HepG2 (cell line): ENCODE results near the gene BCAS3. TPM values are rescaled to one million over a fixed set of nuclear protein-coding genes. Genes with fewer than 3 reads are reported as not detected.

Experiments used
- ARNT2 ChIP-seq: sonication (generic); formaldehyde crosslinking; IDR thresholded peaks from 2 replicates; pipeline ENCODE4 v1.8.0; 2022; ENCODE audit warnings: mild to moderate bottlenecking, low read depth, missing genetic modification reagents, moderate library complexity
- CCDC6 ChIP-seq: sonication (generic); formaldehyde crosslinking; IDR thresholded peaks from 2 replicates; pipeline ENCODE4 v1.8.1; 2022; ENCODE audit warnings: mild to moderate bottlenecking, missing genetic modification reagents, moderate library complexity
- GTF2F1 ChIP-seq: fragments of 150-350 bp; IDR thresholded peaks from 2 replicates; pipeline ENCODE4 v1.6.1; 2014; ENCODE audit warnings: low read length
- REPIN1 ChIP-seq: sonication (generic); formaldehyde crosslinking; IDR thresholded peaks from 2 replicates; pipeline ENCODE4 v1.8.0; 2022; ENCODE audit warnings: missing genetic modification reagents, low read depth, mild to moderate bottlenecking, borderline replicate concordance
- ZNF33B ChIP-seq: sonication (generic); formaldehyde crosslinking; IDR thresholded peaks from 2 replicates; pipeline ENCODE4 v1.5.1; 2020; ENCODE audit warnings: mild to moderate bottlenecking, missing genetic modification reagents
- ZNF746 ChIP-seq: sonication (generic); formaldehyde crosslinking; IDR thresholded peaks from 2 replicates; pipeline ENCODE4 v1.8.0; 2022; ENCODE audit warnings: mild to moderate bottlenecking, missing genetic modification reagents
- ZSCAN22 ChIP-seq: sonication (generic); formaldehyde crosslinking; IDR thresholded peaks from 2 replicates; pipeline ENCODE4 v1.4.0; 2020; ENCODE audit warnings: mild to moderate bottlenecking, missing genetic modification reagents
- polyA plus RNA-seq, 8 experiments: library from polyadenylated mRNA; depleted of rRNA in 3 of 8; stranded (reverse) in 7 of 8; unstranded in 1 of 8; fragments of >200 nt; fragmentation: Illumina TruSeq in 4 of 8; extraction: Trizol in 4 of 8; gene quantifications; 2 replicates each; pipeline versions ENCODE4 v1.2.1 to v1.2.3, GENCODE V29; 2011 to 2016; ENCODE audit warnings: low read depth in 4 of 8, missing spikeins in 1 of 8, mixed read lengths in 1 of 8; ENCODE audit not compliant: insufficient read depth in 1 of 8
- total RNA-seq, 5 experiments: library from RNA; depleted of rRNA; stranded (reverse); fragments of >200 nt; fragmentation: Illumina TruSeq; extraction: Trizol; gene quantifications; 2 replicates each; pipeline ENCODE4 v1.2.3, GENCODE V29; 2016; ENCODE audit warnings: low read depth in 1 of 5
- TF ChIP-seq, protein P1 (sequence below): sonication (generic); formaldehyde crosslinking; conservative IDR thresholded peaks from 2 replicates; pipeline ENCODE4 v1.5.0; 2020; ENCODE audit warnings: missing genetic modification reagents
- TF ChIP-seq, protein P2 (sequence below): sonication (generic); formaldehyde crosslinking; IDR thresholded peaks from 2 replicates; pipeline ENCODE4 v1.4.0; 2020; ENCODE audit warnings: mild to moderate bottlenecking, missing genetic modification reagents, borderline replicate concordance
- TF ChIP-seq, protein P3 (sequence below): sonication (generic); formaldehyde crosslinking; conservative IDR thresholded peaks from 2 replicates; pipeline ENCODE4 v1.8.0; 2022; ENCODE audit warnings: missing genetic modification reagents
- TF ChIP-seq, protein P4 (sequence below): sonication (generic); formaldehyde crosslinking; IDR thresholded peaks from 2 replicates; pipeline ENCODE4 v1.5.0; 2020; ENCODE audit warnings: missing genetic modification reagents
- TF ChIP-seq, protein P5 (sequence below), 2 experiments: IDR thresholded peaks; 2 replicates each; pipeline ENCODE4 v1.6.1; 2011 to 2012; ENCODE audit warnings: low read length in 2 of 2, borderline replicate concordance in 1 of 2, low read depth in 1 of 2, mild to moderate bottlenecking in 1 of 2, moderate library complexity in 1 of 2
- TF ChIP-seq, protein P6 (sequence below): IDR thresholded peaks from 2 replicates; pipeline ENCODE4 v1.6.1; 2018; ENCODE audit warnings: missing genetic modification reagents
- TF ChIP-seq, protein P7 (sequence below): sonication (generic); formaldehyde crosslinking; IDR thresholded peaks from 2 replicates; pipeline ENCODE4 v1.8.0; 2022; ENCODE audit warnings: mild to moderate bottlenecking, missing genetic modification reagents, moderate library complexity

BCAS3 gene
- total and polyA plus RNA-seq, 2 of the 13 experiments (the other 11 are each of a cell fraction or from before 2014, with no cell fraction given), result 10.7 to 11.2 TPM

DNA sequence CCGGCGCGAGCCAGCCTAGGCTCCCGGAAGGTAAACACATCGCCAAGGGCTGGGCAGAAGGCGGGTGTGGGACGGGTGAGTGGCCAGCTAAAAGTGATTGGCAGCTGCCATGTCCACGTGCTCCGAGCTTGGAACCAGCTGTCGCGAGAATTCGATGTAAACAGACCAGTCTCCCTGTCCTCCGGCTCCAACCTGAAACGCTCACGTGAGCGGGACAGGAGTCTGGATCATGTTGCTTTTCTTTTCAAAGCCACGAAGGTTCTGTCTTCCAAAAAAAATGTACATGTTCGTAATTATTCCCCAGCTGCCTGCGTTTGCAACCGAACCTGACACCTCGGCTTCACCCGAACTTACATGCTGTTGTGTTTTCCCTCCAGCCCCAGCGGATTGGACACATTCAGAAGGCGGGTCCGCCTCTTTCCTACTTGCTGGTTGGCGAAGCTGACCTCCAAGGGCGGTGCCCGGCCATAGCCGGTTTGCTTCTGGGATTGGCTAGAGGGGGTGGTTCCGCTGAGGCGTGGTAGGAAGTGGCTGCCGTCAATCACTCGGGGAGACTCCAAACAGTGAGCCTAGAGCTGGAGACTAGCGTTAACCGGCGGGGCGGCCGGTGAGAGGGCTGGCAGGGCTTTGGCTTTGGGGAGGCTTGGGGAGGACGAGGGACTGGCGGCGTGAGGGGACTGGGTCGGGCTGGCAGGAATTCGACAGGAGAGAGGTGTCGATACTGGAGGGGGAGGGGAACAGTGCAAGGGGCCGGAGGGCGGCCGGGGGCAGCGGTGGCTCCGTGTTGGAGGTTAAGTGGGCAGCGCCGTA, at the start of gene BCAS3 (continued):
- TF ChIP-seq GTF2F1, result no peak
- TF ChIP-seq ZNF746 (CRISPR knock-in tag), result no peak
- TF ChIP-seq, protein P1, sequence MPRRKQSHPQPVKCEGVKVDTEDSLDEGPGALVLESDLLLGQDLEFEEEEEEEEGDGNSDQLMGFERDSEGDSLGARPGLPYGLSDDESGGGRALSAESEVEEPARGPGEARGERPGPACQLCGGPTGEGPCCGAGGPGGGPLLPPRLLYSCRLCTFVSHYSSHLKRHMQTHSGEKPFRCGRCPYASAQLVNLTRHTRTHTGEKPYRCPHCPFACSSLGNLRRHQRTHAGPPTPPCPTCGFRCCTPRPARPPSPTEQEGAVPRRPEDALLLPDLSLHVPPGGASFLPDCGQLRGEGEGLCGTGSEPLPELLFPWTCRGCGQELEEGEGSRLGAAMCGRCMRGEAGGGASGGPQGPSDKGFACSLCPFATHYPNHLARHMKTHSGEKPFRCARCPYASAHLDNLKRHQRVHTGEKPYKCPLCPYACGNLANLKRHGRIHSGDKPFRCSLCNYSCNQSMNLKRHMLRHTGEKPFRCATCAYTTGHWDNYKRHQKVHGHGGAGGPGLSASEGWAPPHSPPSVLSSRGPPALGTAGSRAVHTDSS (CRISPR knock-in tag), result no peak
- peak; percentile 90 for TF ChIP-seq ARNT2 (CRISPR knock-in tag)
- TF ChIP-seq, protein P2, sequence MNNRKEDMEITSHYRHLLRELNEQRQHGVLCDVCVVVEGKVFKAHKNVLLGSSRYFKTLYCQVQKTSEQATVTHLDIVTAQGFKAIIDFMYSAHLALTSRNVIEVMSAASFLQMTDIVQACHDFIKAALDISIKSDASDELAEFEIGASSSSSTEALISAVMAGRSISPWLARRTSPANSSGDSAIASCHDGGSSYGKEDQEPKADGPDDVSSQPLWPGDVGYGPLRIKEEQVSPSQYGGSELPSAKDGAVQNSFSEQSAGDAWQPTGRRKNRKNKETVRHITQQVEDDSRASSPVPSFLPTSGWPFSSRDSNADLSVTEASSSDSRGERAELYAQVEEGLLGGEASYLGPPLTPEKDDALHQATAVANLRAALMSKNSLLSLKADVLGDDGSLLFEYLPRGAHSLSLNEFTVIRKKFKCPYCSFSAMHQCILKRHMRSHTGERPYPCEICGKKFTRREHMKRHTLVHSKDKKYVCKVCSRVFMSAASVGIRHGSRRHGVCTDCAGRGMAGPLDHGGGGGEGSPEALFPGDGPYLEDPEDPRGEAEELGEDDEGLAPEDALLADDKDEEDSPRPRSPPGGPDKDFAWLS, result no peak; the same call in 1 of the 2 replicates
- TF ChIP-seq, protein P3, sequence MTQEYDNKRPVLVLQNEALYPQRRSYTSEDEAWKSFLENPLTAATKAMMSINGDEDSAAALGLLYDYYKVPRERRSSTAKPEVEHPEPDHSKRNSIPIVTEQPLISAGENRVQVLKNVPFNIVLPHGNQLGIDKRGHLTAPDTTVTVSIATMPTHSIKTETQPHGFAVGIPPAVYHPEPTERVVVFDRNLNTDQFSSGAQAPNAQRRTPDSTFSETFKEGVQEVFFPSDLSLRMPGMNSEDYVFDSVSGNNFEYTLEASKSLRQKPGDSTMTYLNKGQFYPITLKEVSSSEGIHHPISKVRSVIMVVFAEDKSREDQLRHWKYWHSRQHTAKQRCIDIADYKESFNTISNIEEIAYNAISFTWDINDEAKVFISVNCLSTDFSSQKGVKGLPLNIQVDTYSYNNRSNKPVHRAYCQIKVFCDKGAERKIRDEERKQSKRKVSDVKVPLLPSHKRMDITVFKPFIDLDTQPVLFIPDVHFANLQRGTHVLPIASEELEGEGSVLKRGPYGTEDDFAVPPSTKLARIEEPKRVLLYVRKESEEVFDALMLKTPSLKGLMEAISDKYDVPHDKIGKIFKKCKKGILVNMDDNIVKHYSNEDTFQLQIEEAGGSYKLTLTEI, result no peak
- TF ChIP-seq CCDC6 (CRISPR knock-in tag), result no peak; the same call in 1 of the 2 replicates
- peak; percentile 69; the same call in 1 of the 2 replicates for TF ChIP-seq ZNF33B (CRISPR knock-in tag)
- TF ChIP-seq, protein P4, sequence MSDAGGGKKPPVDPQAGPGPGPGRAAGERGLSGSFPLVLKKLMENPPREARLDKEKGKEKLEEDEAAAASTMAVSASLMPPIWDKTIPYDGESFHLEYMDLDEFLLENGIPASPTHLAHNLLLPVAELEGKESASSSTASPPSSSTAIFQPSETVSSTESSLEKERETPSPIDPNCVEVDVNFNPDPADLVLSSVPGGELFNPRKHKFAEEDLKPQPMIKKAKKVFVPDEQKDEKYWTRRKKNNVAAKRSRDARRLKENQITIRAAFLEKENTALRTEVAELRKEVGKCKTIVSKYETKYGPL (CRISPR knock-in tag), result no peak
- peak; percentile 69; the same call in 1 of the 2 replicates for TF ChIP-seq ZSCAN22 (CRISPR knock-in tag)
- TF ChIP-seq, protein P5, sequence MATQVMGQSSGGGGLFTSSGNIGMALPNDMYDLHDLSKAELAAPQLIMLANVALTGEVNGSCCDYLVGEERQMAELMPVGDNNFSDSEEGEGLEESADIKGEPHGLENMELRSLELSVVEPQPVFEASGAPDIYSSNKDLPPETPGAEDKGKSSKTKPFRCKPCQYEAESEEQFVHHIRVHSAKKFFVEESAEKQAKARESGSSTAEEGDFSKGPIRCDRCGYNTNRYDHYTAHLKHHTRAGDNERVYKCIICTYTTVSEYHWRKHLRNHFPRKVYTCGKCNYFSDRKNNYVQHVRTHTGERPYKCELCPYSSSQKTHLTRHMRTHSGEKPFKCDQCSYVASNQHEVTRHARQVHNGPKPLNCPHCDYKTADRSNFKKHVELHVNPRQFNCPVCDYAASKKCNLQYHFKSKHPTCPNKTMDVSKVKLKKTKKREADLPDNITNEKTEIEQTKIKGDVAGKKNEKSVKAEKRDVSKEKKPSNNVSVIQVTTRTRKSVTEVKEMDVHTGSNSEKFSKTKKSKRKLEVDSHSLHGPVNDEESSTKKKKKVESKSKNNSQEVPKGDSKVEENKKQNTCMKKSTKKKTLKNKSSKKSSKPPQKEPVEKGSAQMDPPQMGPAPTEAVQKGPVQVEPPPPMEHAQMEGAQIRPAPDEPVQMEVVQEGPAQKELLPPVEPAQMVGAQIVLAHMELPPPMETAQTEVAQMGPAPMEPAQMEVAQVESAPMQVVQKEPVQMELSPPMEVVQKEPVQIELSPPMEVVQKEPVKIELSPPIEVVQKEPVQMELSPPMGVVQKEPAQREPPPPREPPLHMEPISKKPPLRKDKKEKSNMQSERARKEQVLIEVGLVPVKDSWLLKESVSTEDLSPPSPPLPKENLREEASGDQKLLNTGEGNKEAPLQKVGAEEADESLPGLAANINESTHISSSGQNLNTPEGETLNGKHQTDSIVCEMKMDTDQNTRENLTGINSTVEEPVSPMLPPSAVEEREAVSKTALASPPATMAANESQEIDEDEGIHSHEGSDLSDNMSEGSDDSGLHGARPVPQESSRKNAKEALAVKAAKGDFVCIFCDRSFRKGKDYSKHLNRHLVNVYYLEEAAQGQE (IDR thresholded peaks at IDR 0.05; ENCODE audit: borderline replicate concordance in 1 of 2, low read depth in 1 of 2, low read length in 2 of 2), result no peak
- TF ChIP-seq, protein P6, sequence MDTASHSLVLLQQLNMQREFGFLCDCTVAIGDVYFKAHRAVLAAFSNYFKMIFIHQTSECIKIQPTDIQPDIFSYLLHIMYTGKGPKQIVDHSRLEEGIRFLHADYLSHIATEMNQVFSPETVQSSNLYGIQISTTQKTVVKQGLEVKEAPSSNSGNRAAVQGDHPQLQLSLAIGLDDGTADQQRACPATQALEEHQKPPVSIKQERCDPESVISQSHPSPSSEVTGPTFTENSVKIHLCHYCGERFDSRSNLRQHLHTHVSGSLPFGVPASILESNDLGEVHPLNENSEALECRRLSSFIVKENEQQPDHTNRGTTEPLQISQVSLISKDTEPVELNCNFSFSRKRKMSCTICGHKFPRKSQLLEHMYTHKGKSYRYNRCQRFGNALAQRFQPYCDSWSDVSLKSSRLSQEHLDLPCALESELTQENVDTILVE (CRISPR knock-in tag), result peak; percentile 95
- TF ChIP-seq, protein P7, sequence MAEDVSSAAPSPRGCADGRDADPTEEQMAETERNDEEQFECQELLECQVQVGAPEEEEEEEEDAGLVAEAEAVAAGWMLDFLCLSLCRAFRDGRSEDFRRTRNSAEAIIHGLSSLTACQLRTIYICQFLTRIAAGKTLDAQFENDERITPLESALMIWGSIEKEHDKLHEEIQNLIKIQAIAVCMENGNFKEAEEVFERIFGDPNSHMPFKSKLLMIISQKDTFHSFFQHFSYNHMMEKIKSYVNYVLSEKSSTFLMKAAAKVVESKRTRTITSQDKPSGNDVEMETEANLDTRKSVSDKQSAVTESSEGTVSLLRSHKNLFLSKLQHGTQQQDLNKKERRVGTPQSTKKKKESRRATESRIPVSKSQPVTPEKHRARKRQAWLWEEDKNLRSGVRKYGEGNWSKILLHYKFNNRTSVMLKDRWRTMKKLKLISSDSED, result no peak
- TF ChIP-seq REPIN1 (CRISPR knock-in tag), result peak; percentile 81; the same call in 1 of the 2 replicates
